Activated T-cell treated with anti-CD3 and anti-CD28 coated beads, Interleukin-2, amount 50 U/mL, for 4 hours (primary cell): ENCODE measurements around the gene CCSER1. TPM values are rescaled to one million over a fixed set of nuclear protein-coding genes. Genes with fewer than 3 reads are reported as not detected.
"Not testable (repeated sequence)": the region's sequence is repeated elsewhere in the genome, so short reads cannot be mapped to it uniquely, and the experiment has no call there.

Experiments
- ATAC-seq, 2 donors: fragments of 200-7000 bp; cut with Tn5 transposase; one replicate each; pipeline ENCODE4 v1.10.0; 2021
- DNase-seq: peaks from one replicate; pipeline ENCODE4 v3.0.0-alpha.2; 2020
- H3K27me3 Mint-ChIP-seq: one replicate; pipeline ENCODE4 v1.8.0; 2021; ENCODE audit warnings: low read depth, mixed read lengths
- H3K36me3 Mint-ChIP-seq: one replicate; pipeline ENCODE4 v1.8.0; 2022; ENCODE audit warnings: mixed read lengths; ENCODE audit not compliant: insufficient read depth
- H3K4me1 Mint-ChIP-seq: one replicate; pipeline ENCODE4 v1.8.0; 2021; ENCODE audit warnings: low read depth, mixed read lengths
- H3K4me3 Mint-ChIP-seq: one replicate; pipeline ENCODE4 v1.8.0; 2021; ENCODE audit warnings: mild to moderate bottlenecking, moderate library complexity, mixed read lengths
- H3K9me3 Mint-ChIP-seq: one replicate; pipeline ENCODE4 v1.8.0; 2021; ENCODE audit warnings: mixed read lengths
- total RNA-seq, 3 donors: library from RNA; stranded (reverse); gene quantifications; one replicate each; pipeline ENCODE4 v1.2.1, GENCODE V29; 2021

The CCSER1 gene
- total RNA-seq, 3 donors from 2014 or later = 0.10 to 0.16 TPM; not detected in 1

DNA sequence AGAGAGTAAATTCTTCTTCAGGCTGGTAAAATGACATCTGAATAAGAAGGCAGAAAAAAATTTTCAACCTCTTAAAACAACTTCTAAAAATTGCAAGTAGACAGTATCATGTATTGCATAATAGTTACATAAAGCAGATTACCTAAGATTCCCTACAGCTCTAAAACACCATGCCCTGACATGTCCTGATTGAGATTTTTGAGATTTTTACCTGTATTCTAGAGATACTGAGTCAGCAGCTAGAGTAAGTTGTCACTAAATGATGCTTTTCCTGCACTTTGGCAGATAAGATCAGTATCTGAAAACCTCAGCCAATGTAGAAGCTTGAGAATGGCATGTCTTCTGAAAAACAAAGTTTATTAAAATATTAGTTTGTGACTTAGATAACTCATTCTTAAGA lies 713.6 kb downstream of the CCSER1 start:
- ATAC-seq (no peak), DNase-seq (no peak)
- no peaks in the 10 kb centered on the region for H3K36me3 Mint-ChIP-seq
- H3K27me3 Mint-ChIP-seq = no peaks in the 10 kb centered on the region
- H3K4me3 Mint-ChIP-seq = no peak overlapping the region
- H3K4me1 Mint-ChIP-seq = no peaks in the 10 kb centered on the region
- no peaks in the 10 kb centered on the region for H3K9me3 Mint-ChIP-seq

- no peaks in the 10 kb centered on the region for H3K9me3 Mint-ChIP-seq
- DNase-seq (no peak), ATAC-seq (no peak)
- no peak overlapping the region for H3K4me3 Mint-ChIP-seq
- H3K27me3 Mint-ChIP-seq = no peaks in the 10 kb centered on the region
- no peaks in the 10 kb centered on the region for H3K36me3 Mint-ChIP-seq
- H3K4me1 Mint-ChIP-seq = no peaks in the 10 kb centered on the region
Observed at GRCh38 chr4:90841676-90842075, 714.5 kb downstream of the CCSER1 start.

GRCh38 chr4:90842960-90843359 lies 715.8 kb downstream of the CCSER1 start:
- Mint-ChIP-seq H3K9me3 (peaks cover 2% of the 10 kb centered on the region), H3K4me3 (no peak overlapping the region), H3K36me3 (no peaks in the 10 kb centered on the region), H3K27me3 (no peaks in the 10 kb centered on the region), H3K4me1 (no peaks in the 10 kb centered on the region)
- DNase-seq (no peak), ATAC-seq (no peak)

- ATAC-seq (no peak), DNase-seq (no peak)
- no peaks in the 10 kb centered on the region for H3K27me3 Mint-ChIP-seq
- peaks cover 6% of the 10 kb centered on the region for H3K9me3 Mint-ChIP-seq
- no peaks in the 10 kb centered on the region for H3K4me1 Mint-ChIP-seq
- no peak overlapping the region for H3K4me3 Mint-ChIP-seq
- no peaks in the 10 kb centered on the region for H3K36me3 Mint-ChIP-seq
Observed at GRCh38 chr4:90844241-90844640, 717.0 kb downstream of the CCSER1 start.

- peaks cover 7% of the 10 kb centered on the region for H3K9me3 Mint-ChIP-seq
- no peaks in the 10 kb centered on the region for H3K4me1 Mint-ChIP-seq
- H3K36me3 Mint-ChIP-seq = no peaks in the 10 kb centered on the region
- H3K27me3 Mint-ChIP-seq = no peaks in the 10 kb centered on the region
- ATAC-seq (no peak), DNase-seq (no peak)
- no peak overlapping the region for H3K4me3 Mint-ChIP-seq
Observed at GRCh38 chr4:90845777-90846176, 718.6 kb downstream of the CCSER1 start.

DNA sequence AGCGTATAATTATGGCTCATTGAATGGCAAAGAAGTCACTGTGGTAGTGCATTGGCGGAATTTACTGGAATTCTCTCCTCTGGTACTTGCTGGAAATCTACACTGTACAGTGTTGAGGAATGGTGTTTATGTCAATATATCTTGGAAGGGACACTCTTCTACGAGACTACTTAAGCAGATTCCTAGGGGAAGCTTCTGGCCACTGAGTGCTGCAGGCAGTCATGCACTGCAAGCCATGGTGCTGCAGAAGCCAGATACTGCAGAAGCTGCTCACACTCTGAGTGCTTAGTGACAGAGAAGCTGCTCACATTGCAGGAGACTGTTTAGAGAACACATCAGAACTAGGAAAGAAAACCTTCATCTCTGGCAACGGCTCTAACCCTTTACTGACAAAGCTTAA lies 725.0 kb downstream of the CCSER1 start:
- H3K9me3 Mint-ChIP-seq = peaks cover 15% of the 10 kb centered on the region
- no peaks in the 10 kb centered on the region for H3K36me3 Mint-ChIP-seq
- H3K4me1 Mint-ChIP-seq = no peaks in the 10 kb centered on the region
- ATAC-seq = no peak
- H3K27me3 Mint-ChIP-seq = no peaks in the 10 kb centered on the region
- DNase-seq = no peak
- H3K4me3 Mint-ChIP-seq = no peak overlapping the region

DNA sequence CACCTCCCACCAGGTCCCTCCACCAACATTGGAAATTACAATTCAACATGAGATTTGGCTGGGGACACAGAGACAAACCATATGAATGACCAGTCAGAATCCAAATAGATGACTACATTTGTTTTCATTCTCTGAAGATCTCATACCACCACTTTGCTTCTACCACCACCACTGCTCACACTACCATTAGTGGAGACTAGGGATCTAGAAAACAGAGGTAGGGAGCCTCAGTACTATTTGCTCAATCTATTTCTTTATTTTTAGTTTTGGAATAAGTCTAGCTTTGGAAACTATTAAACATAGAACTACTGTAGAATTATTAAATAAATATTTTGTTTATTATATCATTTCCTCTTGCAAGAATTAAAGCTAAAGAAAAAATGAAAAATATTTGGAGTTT lies 727.9 kb downstream of the CCSER1 start:
- Mint-ChIP-seq H3K4me1 (no peaks in the 10 kb centered on the region), H3K9me3 (peaks cover 8% of the 10 kb centered on the region), H3K27me3 (no peaks in the 10 kb centered on the region), H3K4me3 (no peak overlapping the region), H3K36me3 (no peaks in the 10 kb centered on the region)
- ATAC-seq = no peak
- DNase-seq = no peak

GRCh38 chr4:90857081-90857820 lies 730.1 kb downstream of the CCSER1 start:
- ATAC-seq (no peak), DNase-seq (no peak)
- Mint-ChIP-seq H3K4me3 (no peak overlapping the region), H3K27me3 (no peaks in the 10 kb centered on the region), H3K9me3 (peaks cover 4% of the 10 kb centered on the region), H3K4me1 (no peaks in the 10 kb centered on the region), H3K36me3 (no peaks in the 10 kb centered on the region)

GRCh38 chr4:90875791-90876190 lies 748.6 kb downstream of the CCSER1 start:
- Mint-ChIP-seq H3K9me3 (peaks cover 14% of the 10 kb centered on the region), H3K4me3 (no peak overlapping the region), H3K27me3 (no peaks in the 10 kb centered on the region), H3K36me3 (no peaks in the 10 kb centered on the region), H3K4me1 (no peaks in the 10 kb centered on the region)
- ATAC-seq (no peak), DNase-seq (no peak)

DNA sequence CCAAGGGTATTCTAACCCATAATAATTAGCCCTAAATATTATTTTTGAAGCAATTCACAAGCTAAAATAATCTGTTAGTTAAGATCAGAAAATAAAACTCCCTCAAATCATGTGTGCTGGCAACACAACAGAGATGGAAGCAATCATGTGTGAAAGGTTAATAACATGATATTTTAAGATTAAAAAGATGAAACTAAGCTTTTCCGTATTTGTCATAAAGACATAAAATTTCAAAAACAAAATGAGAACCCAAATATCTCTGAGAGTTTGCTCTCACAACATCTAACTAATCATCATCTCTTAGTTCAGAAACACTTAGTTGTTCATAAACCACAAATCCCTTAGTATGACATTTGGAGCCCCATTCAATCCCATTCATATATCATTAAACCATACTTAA lies 749.1 kb downstream of the CCSER1 start:
- peaks cover 14% of the 10 kb centered on the region for H3K9me3 Mint-ChIP-seq
- H3K4me3 Mint-ChIP-seq = no peak overlapping the region
- no peaks in the 10 kb centered on the region for H3K36me3 Mint-ChIP-seq
- ATAC-seq = no peak
- H3K27me3 Mint-ChIP-seq = no peaks in the 10 kb centered on the region
- DNase-seq = no peak
- H3K4me1 Mint-ChIP-seq = no peaks in the 10 kb centered on the region

DNA sequence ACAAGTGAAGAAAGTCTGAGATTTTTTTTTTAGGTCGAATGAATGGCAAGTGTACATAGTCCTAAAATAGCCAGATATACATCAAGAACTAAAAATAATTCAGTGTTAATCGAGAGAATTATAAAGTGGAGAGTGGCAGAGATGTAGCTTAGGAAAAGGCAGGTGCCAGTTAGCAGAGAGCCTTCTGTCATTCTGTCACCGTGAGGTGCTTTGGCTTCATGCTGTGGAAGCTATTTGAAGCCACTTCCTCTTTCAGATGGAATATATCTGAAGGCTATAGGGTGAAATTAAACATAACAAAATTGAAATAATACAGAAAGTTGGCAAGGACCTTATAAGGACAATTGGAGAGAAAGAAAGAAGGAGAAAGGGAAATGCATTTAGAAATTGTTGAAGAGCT lies 756.3 kb downstream of the CCSER1 start:
- Mint-ChIP-seq H3K36me3 (no peaks in the 10 kb centered on the region), H3K27me3 (no peaks in the 10 kb centered on the region), H3K4me3 (no peak overlapping the region), H3K9me3 (peaks cover 9% of the 10 kb centered on the region), H3K4me1 (no peaks in the 10 kb centered on the region)
- DNase-seq (no peak), ATAC-seq (no peak)

- Mint-ChIP-seq H3K4me3 (no peak overlapping the region), H3K36me3 (no peaks in the 10 kb centered on the region), H3K9me3 (peaks cover 8% of the 10 kb centered on the region), H3K4me1 (no peaks in the 10 kb centered on the region), H3K27me3 (no peaks in the 10 kb centered on the region)
- DNase-seq = no peak
- no peak for ATAC-seq
Observed at GRCh38 chr4:90888571-90888970, 761.4 kb downstream of the CCSER1 start.

GRCh38 chr4:90889171-90889570 lies 762.0 kb downstream of the CCSER1 start:
- Mint-ChIP-seq H3K4me1 (no peaks in the 10 kb centered on the region), H3K36me3 (no peaks in the 10 kb centered on the region), H3K27me3 (no peaks in the 10 kb centered on the region), H3K9me3 (peaks cover 8% of the 10 kb centered on the region), H3K4me3 (no peak overlapping the region)
- DNase-seq (no peak), ATAC-seq (no peak)

- not testable (repeated sequence) for H3K36me3 Mint-ChIP-seq, DNase-seq, H3K4me3 Mint-ChIP-seq, H3K27me3 Mint-ChIP-seq, H3K4me1 Mint-ChIP-seq, ATAC-seq
- peaks cover 42% of the 10 kb centered on the region for H3K9me3 Mint-ChIP-seq
Observed at GRCh38 chr4:90903413-90903812, 776.2 kb downstream of the CCSER1 start.

GRCh38 chr4:90904021-90904420 lies 776.8 kb downstream of the CCSER1 start:
- Mint-ChIP-seq H3K27me3 (no peaks in the 10 kb centered on the region), H3K4me1 (no peaks in the 10 kb centered on the region), H3K4me3 (no peak overlapping the region), H3K36me3 (no peaks in the 10 kb centered on the region), H3K9me3 (peaks cover 39% of the 10 kb centered on the region)
- DNase-seq = no peak
- ATAC-seq = no peak
